ENCODE results near the gene SORL1.
"Not testable (repeated sequence)": the region's sequence is repeated elsewhere in the genome, so short reads cannot be mapped to it uniquely, and the experiment has no call there.

The SORL1 gene

GRCh38 chr11:121478226-121478894 lies 26.2 kb downstream of the SORL1 start:
- DNase-seq (ENCODE audit: low spot score), result no peak

GRCh38 chr11:121478895-121479697 lies 27.0 kb downstream of the SORL1 start:
- DNase-seq (ENCODE audit: low spot score), result no peak

- no peak for DNase-seq (ENCODE audit: low spot score)
These were observed 27.7 kb downstream of the SORL1 start for GRCh38 chr11:121479698-121480238.

DNA sequence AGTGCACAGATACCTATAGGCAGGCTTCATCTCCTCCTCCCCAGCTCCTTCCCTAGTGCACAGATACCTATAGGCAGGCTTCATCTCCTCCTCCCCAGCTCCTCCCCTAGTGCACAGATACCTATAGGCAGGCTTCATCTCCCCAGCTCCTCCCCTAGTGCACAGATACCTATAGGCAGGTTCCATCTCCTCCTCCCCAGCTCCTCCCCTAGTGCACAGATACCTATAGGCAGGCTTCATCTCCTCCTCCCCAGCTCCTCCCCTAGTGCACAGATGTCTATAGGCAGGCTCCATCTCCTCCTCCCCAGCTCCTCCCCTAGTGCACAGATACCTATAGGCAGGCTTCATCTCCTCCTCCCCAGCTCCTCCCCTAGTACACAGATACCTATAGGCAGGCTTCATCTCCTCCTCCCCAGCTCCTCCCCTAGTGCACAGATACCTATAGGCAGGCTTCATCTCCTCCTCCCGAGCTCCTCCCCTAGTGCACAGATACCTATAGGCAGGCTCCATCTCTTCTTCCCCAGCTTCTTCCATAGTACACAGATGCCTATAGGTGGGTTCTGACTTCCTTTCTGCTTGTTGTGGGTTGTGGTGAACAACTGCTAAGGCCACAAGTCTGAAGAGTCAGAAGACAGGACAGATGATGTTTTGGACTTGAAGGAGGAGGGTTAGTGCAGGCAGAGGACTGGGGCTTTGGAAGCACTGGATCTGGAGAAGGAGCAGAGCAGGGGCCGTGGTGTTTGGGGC lies 29.5 kb downstream of the SORL1 start:
- DNase-seq (ENCODE audit: low spot score), result not testable (repeated sequence)

- DNase-seq (ENCODE audit: low spot score), result no peak
These were observed 30.4 kb downstream of the SORL1 start for GRCh38 chr11:121482231-121483129.

GRCh38 chr11:121483805-121484480 lies 31.8 kb downstream of the SORL1 start:
- DNase-seq (ENCODE audit: low spot score), result no peak

- no peak for DNase-seq (ENCODE audit: low spot score)
These were observed 33.1 kb downstream of the SORL1 start for GRCh38 chr11:121485216-121485615.

DNA sequence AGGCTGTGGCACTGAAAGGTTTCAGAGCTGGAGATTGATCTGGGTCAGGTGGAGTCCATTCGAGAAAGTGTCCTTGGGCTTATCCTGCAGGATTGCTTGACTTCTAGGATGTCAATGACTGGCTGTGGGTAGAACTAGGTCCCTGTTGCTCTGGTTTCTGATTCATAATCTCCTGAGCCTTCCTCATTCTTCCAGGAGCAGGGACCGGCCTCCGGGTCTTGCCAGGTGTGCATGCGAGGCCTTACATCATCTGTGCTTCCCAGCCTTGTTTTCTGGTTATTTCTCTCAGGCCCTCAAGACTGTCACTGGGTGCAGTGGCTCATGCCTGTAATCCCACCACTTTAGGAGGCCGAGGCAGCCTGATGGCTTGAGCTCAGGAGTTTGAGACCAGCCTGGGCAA lies 33.9 kb downstream of the SORL1 start:
- no peak for DNase-seq (ENCODE audit: low spot score)

DNA sequence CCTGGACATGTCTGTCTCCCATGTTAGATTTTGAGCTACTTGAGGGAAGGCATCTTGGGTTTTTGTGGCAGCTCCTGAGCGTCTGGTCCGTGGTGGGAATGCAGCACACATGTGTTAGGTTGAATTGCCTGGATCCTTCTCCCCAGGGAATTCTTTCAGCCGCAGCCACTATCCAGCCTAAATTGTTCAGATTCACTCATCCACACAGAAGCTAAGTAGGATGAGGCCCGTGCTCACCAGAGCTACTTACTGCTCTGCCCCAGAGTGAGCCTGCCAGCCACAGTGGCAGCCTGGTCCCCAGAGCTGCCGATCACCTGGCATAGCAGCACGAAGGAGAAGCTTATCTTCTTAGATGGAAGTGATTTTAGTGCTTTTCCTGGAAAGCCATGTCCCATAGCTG lies 35.1 kb downstream of the SORL1 start:
- DNase-seq (ENCODE audit: low spot score), result no peak

DNA sequence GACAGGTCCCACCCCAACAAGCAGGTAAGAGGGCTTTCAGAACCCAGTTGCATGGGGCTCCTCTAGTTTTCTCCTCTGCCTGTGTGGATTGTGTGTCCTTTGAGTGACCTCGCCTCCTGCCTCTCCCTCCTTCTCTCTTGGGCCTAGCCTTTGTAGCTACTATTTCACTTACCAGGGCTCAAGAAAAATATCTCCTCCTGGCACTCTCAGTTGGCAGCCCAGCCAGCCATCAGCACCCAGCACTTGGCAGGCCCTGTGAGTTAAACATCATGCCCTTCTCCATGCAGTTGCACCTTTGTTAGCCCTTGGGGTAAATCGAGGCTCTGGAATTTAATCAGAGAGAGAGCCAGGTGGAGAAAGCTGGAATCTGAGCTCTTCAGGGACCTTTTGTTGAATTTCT lies 36.1 kb downstream of the SORL1 start:
- no peak for DNase-seq (ENCODE audit: low spot score)

GRCh38 chr11:121488641-121489040 lies 36.5 kb downstream of the SORL1 start:
- DNase-seq (ENCODE audit: low spot score), result no peak

- DNase-seq (ENCODE audit: low spot score), result no peak
These were observed 37.7 kb downstream of the SORL1 start for GRCh38 chr11:121489823-121490222.

- no peak for DNase-seq (ENCODE audit: low spot score)
These were observed 42.4 kb downstream of the SORL1 start for GRCh38 chr11:121494355-121495099.

DNA sequence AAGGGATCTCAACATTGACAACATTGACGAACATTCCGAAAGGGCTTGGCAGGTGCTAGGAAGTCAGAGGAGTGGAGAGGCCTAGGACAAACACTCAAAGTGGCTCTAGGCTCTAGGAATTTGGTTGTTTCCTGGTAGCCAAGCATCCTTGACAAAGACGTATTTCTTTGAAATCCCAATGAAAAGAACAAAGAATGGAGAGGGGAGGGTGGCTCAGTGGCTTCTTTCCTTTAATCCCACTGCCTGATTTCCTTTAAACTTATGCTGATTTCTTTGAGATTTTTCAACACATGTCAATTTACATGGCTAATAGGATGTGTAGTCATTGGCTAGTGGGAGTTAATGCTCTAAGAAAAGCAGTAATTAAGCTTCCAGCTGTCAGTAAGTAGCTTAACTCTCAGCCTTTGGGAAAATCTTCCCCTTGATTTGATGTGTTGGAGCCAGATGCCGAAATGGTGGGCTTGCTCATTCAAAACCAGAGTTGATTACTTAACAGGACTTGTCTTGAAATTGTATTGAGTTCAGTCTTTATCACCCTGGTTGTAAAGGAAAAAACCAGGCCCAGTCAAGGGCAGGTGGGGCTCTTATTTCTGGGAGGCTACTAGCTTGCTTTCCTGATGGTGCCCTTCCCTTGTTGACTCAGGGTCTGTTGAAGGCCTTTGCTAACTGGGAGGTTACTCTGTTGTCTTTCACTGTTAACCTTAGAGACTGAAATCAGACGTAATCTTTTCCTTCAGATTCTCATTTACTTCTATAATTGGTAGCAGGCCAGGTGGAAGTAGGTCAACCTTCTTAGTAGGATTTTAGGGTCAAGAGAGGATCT lies 45.3 kb downstream of the SORL1 start:
- DNase-seq (ENCODE audit: low spot score), result no peak

DNA sequence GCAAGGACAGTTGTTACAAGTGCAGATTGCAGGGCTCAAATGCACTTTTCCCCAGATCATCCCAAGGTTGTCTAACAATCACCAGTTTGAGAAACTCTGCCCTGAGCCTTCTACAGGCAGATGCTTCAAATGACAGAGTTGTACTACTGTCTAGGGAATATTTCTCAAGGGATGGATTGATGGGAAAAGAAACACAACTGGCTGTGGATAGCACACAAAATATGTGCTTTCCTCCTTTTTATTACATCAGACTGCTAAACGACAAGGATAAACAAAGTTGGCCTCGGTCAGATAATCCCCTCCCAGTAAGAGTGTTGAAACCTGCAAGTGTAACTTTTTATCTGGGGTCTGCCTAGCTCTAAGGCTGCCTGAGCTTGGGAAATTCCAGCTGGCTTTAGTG lies 47.3 kb downstream of the SORL1 start:
- no peak for DNase-seq (ENCODE audit: low spot score)

GRCh38 chr11:121500275-121500674 lies 48.2 kb downstream of the SORL1 start:
- DNase-seq (ENCODE audit: low spot score), result no peak

DNA sequence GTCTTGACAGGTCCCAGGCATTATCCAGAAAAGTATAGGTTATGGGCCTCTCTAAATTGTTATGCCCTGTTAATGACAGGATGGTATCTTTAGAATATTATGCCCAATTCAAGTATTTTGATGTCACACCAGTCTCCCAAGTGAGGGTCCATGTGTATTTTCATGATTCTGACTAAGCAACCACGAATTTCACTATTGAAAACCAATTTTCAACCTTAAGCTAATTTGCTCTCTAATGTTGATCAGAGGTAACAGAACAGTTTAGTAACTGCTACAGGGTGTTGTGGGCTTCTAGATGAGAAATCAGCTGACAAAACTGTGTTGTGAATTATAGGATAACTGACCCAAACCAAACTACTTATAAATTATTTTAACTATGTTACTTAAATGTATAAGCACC lies 48.6 kb downstream of the SORL1 start:
- no peak for DNase-seq (ENCODE audit: low spot score)

DNA sequence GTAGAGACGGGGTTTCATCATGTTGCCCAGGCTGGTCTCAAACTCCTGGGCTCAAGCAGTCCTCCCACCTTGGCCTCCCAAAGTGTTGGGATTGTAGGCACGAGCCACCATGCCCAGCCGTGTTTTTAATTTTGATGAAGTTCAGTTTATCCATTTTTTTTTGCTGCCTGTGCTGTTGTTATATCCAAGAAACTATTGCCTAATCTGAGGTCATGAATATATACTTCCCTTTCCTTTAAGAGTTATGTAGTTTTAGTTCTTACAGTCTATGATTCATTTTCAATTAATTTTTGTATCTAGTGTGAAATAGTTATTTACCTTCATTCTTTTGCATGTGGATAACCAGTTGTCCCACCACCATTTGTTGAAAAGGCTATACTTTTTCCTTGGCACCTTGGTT lies 50.9 kb downstream of the SORL1 start:
- no peak for DNase-seq (ENCODE audit: low spot score)

GRCh38 chr11:121506237-121506636 lies 54.1 kb downstream of the SORL1 start:
- not testable (repeated sequence) for DNase-seq (ENCODE audit: low spot score)

Measured in hematopoietic multipotent progenitor cell treated with erythropoietin and hydrocortisone succinate and interleukin-3 and kit ligand, for 17 days (in vitro differentiated cells).